Measurements from ENCODE around the gene LCN9.
A peak's percentile ranks its signal among the peaks of the same experiment; 100 is the strongest.

LCN9 gene

DNA sequence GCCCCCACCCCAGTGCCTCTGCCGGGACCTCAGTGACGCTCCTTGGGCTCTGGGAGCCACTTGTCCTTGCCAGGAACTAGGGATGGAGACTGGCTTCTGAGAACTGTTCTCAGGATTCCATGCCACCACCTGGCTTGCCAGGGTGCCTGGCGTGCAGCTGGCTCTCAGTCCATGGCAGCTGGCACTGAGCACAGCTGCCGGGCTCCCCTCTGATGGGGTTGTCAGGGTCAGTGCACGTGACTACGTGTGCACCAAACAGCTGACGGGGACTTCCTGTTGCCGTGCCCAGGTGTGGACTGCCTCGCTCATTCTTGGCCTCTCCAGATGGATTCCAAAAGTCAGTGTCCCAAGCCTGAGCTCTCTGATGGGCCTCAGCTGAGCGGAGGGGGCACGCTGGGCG lies 48.3 kb downstream of the LCN9 start:
- Histone ChIP-seq H3K9ac (ENCODE audit: low read depth, low read length) (no peak overlapping the region), H3K4me1 (ENCODE audit: control insufficient read depth, insufficient read depth, low read length) (no peaks in the 10 kb centered on the region), H3K27me3 (ENCODE audit: control insufficient read depth, insufficient read depth, low read length) (peaks cover 21% of the 10 kb centered on the region), H3K36me3 (ENCODE audit: control insufficient read depth, insufficient read depth, low read length) (no peaks in the 10 kb centered on the region), H3K9me3 (ENCODE audit: control insufficient read depth, insufficient read depth, low read length) (no peaks in the 10 kb centered on the region), H3K4me3 (ENCODE audit: low read depth, low read length) (no peak overlapping the region), H3K27ac (ENCODE audit: low read depth, low read length) (no peak overlapping the region)

DNA sequence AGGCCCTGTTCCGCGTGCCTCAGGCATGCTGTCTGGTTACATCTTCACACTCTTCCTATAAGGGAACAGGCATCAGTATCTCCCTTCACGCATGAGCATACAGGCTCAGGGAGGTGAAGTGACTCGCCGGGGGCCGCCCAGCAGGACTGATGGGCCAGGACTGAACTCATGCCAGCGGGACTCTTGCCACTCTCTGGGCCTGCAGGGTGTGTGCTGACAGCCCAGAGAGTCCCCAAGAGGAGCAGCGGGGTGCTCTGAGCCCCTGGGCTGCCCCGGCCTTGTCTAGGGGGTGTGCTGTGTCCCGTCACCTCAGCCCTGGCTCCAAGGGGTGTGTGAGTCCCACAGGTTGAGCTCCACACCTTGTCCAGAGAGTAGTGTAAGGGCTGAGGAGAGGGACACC lies 48.8 kb downstream of the LCN9 start:
- Histone ChIP-seq H3K4me3 (ENCODE audit: low read depth, low read length) (no peak overlapping the region), H3K4me1 (ENCODE audit: control insufficient read depth, insufficient read depth, low read length) (no peaks in the 10 kb centered on the region), H3K9me3 (ENCODE audit: control insufficient read depth, insufficient read depth, low read length) (no peaks in the 10 kb centered on the region), H3K27ac (ENCODE audit: low read depth, low read length) (no peak overlapping the region), H3K9ac (ENCODE audit: low read depth, low read length) (no peak overlapping the region), H3K36me3 (ENCODE audit: control insufficient read depth, insufficient read depth, low read length) (no peaks in the 10 kb centered on the region), H3K27me3 (ENCODE audit: control insufficient read depth, insufficient read depth, low read length) (peaks cover 21% of the 10 kb centered on the region)

DNA sequence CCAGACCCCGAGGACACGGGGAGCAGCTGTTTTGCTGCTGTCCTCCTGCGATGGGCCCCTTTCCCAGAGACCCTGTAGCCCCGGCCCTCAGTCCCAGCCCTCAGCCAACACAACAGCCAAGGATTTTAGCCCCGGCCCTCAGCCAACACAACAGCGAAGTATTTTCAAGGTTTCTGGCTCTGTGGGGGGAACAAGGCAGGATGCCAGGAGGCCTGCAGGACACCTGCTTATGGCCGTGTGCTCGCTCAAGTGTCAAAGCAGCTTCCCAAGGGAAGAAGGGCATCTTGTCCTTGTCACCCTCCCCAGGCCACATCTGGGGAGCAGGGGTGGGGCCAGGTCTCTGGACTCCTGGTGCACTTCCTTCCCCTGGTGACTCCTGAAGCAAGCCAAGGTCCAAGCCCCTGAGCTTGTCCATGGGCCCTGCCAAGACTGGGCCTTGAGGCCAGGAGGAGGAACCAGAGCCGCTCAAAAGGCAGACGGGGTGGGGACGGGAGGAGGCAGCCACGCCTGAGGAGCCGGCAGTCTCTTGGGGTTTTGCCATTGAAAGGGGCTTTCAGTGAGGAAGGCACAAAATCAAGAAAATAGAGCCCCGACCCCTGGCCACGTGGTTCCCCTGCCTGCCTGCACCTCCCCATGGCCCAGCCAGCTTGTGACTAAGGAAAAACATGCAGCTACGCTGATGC lies 49.6 kb downstream of the LCN9 start:
- Histone ChIP-seq H3K27me3 (ENCODE audit: control insufficient read depth, insufficient read depth, low read length) (peaks cover 21% of the 10 kb centered on the region), H3K9ac (ENCODE audit: low read depth, low read length) (no peak overlapping the region)

DNA sequence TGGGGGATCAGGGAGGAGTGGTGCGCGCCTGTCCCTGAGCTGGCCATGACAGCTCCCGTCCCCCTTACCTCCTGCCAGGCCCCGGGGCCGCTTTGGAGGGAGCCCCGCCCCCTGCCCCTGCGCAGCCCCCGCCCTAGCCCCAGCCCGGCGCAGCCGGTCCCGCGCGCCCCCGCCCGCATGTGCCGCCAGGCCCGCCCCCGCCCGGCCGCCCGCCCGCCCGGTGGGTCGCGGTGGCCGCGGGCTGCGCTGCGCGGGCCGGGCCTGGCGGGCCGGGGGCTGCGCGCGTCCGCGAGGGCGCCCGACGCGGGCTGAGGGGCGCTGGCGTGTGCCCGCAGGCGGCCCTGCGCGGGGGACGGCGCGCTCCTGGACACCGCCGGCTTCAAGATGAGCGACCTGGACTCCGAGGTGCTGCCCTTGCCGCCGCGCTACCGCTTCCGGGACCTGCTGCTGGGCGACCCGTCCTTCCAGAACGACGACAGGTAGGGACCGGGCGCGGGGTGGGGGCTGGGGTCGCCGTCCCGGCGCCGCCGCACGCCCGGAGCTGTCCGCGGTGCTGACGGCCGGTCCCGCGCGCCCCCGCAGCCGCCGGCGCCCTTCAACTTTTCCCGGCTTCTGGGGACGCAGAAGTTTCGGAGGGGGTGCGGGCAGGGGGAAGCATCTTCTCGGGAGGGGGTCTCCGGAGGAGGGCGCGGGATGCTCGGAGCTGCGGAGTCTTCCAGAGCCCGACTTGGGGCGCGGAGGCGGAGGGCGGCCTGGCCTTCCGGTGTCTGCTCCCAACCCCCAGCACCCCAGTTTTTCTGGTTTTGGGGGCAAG lies 51.3 kb downstream of the LCN9 start:
- Histone ChIP-seq H3K27me3 (ENCODE audit: control insufficient read depth, insufficient read depth, low read length) (peaks cover 21% of the 10 kb centered on the region), H3K9me3 (ENCODE audit: control insufficient read depth, insufficient read depth, low read length) (no peaks in the 10 kb centered on the region), H3K4me1 (ENCODE audit: control insufficient read depth, insufficient read depth, low read length) (no peaks in the 10 kb centered on the region), H3K4me3 (ENCODE audit: low read depth, low read length) (peak overlapping the region; percentile 60; the same call in 1 of the 2 replicates), H3K36me3 (ENCODE audit: control insufficient read depth, insufficient read depth, low read length) (no peaks in the 10 kb centered on the region), H3K9ac (ENCODE audit: low read depth, low read length) (no peak overlapping the region), H3K27ac (ENCODE audit: low read depth, low read length) (no peak overlapping the region)

More for the DNA sequence above, 49.6 kb downstream of the LCN9 start:
- Histone ChIP-seq H3K9me3 (ENCODE audit: control insufficient read depth, insufficient read depth, low read length) (no peaks in the 10 kb centered on the region), H3K36me3 (ENCODE audit: control insufficient read depth, insufficient read depth, low read length) (no peaks in the 10 kb centered on the region), H3K4me3 (ENCODE audit: low read depth, low read length) (no peak overlapping the region), H3K4me1 (ENCODE audit: control insufficient read depth, insufficient read depth, low read length) (no peaks in the 10 kb centered on the region), H3K27ac (ENCODE audit: low read depth, low read length) (no peak overlapping the region)

DNA sequence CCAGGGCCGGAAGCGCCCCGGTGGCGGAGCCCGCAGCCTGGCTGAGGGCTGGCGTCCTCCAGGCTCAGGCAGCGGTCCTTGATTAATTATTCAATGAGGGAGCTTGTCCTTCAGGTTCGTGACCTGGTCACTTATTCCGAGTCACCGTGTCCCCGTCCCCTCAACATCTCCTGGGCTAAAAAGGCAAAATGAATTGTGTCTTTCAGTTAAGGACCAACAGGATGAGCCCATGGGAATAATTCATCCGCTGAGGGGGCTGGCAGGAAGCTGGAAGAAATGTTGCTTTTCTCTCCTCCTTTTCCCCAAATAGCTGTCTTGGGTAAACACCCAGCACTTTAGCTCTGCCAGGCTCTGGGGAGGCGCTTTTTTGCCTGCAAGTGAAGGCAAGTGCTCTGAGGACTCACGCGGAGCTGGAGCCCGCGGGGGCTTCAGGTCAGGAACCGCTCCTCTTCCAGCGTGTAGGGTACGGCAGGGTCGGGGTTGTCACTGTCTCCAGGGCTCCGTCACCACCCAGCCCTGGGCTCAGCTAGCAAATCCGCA lies 52.0 kb downstream of the LCN9 start:
- Histone ChIP-seq H3K4me1 (ENCODE audit: control insufficient read depth, insufficient read depth, low read length) (no peaks in the 10 kb centered on the region), H3K4me3 (ENCODE audit: low read depth, low read length) (peak overlapping the region; percentile 60; the same call in 1 of the 2 replicates), H3K27ac (ENCODE audit: low read depth, low read length) (no peak overlapping the region), H3K9me3 (ENCODE audit: control insufficient read depth, insufficient read depth, low read length) (no peaks in the 10 kb centered on the region), H3K36me3 (ENCODE audit: control insufficient read depth, insufficient read depth, low read length) (no peaks in the 10 kb centered on the region), H3K27me3 (ENCODE audit: control insufficient read depth, insufficient read depth, low read length) (peaks cover 21% of the 10 kb centered on the region), H3K9ac (ENCODE audit: low read depth, low read length) (no peak overlapping the region)

DNA sequence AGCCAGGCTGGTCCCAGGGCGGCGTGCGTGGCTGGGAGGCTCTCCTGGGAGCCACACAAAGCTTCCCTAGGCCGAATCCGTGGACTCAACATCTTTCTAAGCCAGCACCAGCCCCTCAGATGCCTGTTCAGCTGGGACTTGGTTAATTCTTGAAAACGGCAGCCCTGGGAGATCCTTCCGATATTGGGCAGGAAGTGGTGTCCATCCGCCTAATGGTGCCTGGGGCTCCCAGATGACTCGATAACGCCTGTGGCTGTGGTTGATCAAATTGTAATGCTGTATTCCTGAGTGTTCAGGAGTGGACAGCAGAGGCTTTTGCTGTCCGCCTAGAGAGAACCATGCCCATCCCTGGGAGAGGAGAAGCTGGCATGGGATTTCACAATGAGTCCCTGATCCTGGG lies 52.9 kb downstream of the LCN9 start:
- Histone ChIP-seq H3K9me3 (ENCODE audit: control insufficient read depth, insufficient read depth, low read length) (no peaks in the 10 kb centered on the region), H3K36me3 (ENCODE audit: control insufficient read depth, insufficient read depth, low read length) (no peaks in the 10 kb centered on the region), H3K27ac (ENCODE audit: low read depth, low read length) (no peak overlapping the region), H3K4me1 (ENCODE audit: control insufficient read depth, insufficient read depth, low read length) (no peaks in the 10 kb centered on the region; the same call in 1 of the 2 replicates), H3K4me3 (ENCODE audit: low read depth, low read length) (no peak overlapping the region), H3K9ac (ENCODE audit: low read depth, low read length) (no peak overlapping the region), H3K27me3 (ENCODE audit: control insufficient read depth, insufficient read depth, low read length) (peaks cover 21% of the 10 kb centered on the region)

Measured in HUES48 (cell line).